GM21619 (cell line): ENCODE measurements around the gene TMPRSS4.

Experiments used
- ATAC-seq: cut with Tn5 transposase; IDR thresholded peaks from one replicate; pipeline ENCODE4 v1.9.1; 2021; ENCODE audit not compliant: unreplicated experiment

Gene TMPRSS4, protein sequence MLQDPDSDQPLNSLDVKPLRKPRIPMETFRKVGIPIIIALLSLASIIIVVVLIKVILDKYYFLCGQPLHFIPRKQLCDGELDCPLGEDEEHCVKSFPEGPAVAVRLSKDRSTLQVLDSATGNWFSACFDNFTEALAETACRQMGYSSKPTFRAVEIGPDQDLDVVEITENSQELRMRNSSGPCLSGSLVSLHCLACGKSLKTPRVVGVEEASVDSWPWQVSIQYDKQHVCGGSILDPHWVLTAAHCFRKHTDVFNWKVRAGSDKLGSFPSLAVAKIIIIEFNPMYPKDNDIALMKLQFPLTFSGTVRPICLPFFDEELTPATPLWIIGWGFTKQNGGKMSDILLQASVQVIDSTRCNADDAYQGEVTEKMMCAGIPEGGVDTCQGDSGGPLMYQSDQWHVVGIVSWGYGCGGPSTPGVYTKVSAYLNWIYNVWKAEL

DNA sequence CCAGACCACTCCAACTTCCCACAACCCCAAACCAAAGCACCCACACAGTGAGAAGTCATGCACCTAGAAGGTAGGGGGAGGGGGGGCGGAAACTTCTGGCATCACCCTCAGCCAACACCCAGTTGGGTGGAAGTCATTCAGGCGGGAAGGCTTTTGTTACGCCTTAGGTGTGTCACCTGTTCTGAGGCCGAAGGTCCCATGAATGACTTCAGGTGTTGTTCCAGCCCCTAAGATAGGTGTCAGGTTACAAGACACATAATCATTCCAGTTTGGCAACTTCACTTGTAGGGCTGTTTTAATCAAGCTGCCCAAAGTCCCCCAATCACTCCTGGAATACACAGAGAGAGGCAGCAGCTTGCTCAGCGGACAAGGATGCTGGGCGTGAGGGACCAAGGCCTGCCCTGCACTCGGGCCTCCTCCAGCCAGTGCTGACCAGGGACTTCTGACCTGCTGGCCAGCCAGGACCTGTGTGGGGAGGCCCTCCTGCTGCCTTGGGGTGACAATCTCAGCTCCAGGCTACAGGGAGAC, at the start of gene TMPRSS4:
Gene TMPRSS4, plus strand, starts transcription at position 325 of the 528 bp plus-strand sequence. CDS start 225 bp downstream, outside the sequence.
- no peak for ATAC-seq

DNA sequence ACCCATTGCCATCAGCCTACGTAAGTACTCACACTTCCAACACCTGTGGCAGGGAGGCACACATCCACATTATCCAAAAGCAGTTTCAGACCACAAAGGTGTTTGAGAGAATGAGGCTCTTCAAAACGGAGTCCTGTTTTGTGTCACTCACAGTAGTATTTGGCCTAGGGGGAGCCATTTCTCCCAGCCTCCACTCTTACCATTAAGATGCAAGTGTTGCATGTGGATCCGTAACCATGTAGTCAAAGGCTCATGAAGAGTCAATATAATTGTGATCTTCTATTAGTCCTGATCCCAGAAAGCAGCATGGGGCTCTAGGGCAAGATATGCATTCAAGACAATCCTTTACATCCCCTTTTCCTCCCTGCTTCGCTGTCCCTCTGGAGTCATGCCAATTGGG, 49.2 kb upstream of the TMPRSS4 start:
- ATAC-seq, result no peak

DNA sequence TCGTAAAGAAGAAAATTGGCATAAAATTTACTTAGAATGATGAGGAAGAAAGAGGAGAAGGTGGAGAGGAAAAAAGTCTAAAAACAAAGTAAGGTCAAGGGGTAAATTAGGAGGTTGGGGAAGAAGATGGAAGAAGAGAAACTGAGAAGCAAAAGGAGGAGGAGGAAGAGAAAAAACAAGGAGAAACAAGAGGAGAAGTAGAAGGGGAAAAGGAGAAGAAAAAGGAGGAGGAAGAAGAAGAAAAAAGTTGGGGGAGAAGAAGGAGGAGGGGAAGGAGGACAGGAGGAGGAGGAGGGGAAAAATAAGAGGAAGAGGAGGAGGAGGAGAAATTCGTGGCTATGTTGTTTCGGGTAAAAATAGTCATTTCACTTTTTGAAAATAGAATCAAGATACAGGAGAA, 48.3 kb upstream of the TMPRSS4 start:
- no peak for ATAC-seq

DNA sequence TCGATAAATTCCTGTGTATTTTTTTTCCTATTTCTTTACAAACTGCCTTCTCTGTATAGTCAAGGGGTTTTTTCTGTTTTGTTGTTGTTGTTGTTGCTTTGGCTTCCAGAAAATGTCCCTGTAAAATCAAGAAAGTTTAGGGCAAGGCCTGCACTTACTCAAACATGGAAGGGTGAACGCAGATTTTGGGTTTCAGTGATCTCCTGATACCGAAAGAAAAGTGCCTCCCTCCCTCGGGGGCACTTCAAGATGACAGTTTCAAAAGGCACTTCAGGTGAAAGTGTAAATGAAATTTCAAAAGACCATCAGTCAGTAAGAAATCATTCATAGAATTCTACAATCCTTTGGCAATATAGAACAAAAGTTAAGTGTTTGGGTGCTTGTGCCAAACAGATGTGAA, 43.4 kb upstream of the TMPRSS4 start:
- no peak for ATAC-seq

DNA sequence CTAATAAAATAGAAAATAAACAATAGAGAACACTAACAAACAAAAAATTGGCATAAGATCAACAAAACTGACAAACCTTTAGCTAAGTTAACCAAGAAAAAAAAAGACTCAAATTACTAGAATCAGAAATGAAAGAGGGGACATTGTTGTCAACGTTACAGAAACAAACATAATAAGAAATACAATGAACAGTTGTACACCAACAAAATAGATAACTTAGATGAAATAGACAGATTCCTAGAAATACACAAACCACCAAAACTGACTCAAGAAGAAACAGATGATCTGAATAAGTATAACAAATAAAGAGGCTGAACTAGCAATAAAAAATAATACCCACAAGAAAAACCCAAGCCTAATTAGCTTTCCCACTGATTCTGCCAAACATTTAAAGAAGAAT, 34.7 kb upstream of the TMPRSS4 start:
- no peak for ATAC-seq

DNA sequence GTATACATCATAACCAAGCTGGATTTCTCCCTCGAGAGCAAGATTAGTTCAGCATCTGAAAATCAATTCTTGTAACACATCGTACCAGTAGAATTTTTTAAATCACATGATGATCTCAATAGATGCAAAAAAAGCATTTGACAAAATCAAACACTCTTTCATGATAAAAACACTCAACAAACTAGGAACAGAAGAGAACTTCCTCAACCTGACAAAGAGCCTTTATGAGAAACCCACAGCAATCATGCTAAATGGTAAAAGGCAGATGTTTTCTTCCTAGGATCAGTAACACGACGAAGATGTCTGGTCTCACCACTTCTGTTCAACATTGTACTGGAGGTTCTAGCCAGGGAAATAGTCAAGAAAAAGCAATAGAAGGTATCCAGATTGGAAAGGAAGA, 34.1 kb upstream of the TMPRSS4 start:
- no peak for ATAC-seq

DNA sequence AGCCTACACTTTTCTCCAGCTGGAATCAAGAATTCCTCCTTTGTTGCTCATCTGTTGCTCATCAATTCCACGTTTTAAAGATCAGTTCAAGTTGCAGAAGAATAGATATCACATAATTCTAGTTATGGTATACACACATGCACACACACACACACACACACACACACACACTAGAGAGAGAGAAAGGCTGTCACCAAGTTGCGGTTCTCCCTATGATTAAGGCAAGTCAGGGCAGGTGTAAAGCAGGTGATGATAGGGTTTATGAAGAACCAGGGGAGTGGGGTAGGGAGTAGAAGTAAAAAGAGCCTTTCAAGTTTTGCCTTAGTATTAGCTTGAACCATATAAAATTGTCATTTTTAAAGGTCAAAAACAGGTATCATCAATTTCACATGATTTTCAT, 31.7 kb upstream of the TMPRSS4 start:
- ATAC-seq, result no peak

DNA sequence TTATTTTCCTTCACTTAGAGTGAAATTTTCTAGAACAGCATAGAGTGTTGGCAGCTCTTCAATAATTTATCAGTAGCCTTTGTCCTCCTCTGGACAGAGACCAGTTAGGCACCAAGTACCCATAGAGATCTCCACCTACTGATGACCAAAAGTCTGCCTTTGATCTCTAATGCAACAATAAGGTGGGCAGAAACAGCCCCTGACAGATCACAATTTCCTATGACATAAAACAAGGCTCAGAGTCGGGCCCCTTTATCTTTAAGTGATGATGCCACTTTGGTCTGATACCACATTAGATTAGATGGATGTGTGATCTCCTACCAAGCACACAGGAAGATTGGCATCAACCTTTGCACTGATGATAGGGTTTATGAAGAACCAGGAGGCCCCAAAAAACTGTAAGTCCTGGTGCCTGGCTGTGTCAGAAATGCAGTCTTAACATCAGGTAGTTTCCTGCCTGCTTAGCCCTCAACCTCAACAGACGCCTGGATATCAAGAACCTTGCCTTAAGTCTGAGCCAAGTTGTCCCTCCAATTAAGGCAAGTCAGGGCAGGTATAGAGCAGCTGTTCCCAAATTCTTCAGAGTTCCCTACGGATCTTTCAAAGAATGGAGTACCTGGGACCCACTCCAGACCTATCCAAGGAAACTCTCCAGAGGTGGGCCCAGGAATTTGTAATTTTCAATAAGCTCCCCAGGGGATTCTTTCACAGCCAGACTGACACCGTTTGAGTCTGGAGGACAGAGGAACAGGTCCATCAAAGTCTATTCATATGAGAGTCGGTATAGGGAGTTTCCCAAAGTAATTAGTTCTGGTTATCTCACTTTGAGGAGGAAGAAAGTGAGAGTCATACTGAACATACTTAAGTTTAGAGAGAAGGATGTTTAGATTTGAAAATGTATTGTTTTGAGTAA, 30.6 kb upstream of the TMPRSS4 start:
- no peak for ATAC-seq

DNA sequence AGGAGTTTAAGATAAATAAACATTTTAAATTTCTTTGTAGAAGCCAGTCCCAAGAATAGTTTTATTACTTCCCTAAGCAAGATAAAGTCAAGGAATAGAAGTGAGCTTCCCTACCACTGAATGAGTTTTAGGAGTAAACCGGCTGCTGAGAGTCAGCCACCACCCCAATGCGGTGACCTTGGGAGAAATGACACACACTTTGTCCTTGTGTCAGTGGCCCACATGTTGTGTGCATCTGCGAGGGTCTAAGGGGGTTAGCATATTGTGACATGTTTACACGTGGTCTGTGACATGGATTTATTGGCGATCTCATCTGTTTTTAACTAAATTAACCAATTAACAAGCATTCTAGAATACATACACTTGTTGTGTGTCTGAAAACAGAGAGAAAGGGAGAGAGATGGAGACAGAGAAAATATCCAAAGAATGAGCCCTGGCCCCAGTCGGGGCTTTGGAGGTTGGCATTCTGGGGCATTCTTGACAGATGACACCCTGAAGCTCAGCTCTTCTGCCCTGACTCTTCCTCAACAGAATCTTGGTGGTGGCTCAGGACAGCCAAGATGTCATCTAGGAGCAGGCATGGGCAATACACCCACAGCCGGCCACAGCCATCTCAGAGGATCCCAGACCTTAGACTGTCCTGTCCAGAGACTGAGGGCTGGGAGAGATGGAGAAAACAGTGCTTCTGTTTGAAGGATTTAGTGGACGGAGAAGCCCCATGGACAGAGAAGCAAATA, 29.7 kb upstream of the TMPRSS4 start:
- no peak for ATAC-seq

DNA sequence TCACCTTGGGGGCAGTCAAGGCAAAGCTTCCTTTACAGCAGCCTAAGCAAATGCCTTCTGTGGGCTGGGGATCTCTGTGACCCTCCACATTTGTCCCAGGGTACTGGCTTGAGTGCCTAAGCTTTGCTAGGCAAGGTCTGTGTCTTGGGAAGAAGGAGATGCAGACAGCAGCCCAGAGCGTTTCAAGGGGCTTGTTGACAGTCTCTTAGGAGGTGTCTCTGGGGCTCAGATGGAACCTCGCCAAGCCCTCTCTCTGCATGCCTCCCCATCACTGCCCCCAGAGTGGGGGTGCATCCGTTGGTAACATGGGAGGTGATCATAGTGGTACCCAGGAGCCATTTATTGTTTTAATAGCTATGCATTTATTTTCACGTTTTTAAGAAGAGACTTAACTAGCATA, 29.1 kb upstream of the TMPRSS4 start:
- ATAC-seq, result no peak

DNA sequence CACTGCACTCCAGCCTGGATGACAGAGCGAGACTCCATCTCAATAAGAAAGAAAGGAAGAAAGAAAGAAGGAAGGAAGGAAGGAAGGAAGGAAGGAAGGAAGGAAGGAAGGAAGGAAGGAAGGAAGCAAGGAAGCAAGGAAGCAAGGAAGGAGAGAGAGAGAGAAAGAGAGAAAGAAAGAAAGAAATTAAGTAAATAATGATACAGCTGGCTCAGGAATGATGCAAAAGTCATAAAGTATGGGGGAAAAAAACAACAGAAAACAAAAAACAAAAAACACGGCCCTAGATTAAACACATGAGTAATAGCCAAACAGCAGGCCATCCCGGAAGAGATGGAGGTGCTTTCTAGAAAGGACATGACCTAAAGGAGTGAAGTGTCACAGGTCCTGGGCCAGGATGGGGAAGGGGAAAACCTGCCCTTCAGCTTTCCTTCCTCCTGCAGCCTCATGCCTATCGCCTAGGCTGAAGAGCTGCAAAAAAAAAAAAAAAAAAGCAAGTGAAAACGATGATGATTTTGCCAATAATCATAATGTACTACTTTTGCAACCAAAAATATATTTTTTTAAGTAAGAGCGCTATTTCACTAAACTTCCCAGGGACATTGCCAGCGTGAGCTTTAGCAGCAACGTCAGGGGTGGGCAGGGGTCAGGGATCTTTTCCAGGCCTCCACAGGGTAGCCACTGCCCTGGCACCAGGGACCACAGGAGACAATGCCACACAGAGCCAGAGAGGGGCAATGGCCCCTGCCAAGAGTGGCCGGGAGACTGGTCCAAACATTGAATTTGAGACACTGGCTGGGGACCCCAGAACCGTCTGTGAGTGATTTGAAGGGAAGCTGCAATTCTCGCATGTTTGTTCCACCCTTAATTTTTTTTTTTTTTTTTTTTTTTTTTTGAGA, 28.2 kb upstream of the TMPRSS4 start:
- ATAC-seq, result no peak

DNA sequence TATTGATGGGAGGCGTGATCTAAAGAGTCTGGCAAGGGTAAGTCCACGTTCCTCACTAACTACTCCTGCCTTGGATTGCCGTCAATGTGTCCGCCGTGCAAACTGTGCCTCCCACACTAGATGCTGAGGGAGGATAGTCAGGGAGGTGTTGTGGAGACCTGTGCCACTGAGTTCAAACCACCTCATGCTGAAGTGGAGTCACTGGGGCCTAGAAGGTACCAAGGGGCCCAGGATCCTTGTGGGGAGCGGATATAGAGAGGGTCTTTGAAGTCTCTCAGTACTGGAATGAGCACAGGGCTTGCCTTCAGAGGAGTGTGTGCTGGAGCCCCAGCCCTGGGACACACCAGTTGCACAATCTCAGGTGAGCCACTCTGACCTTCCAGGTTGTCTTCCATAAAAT, 27.1 kb upstream of the TMPRSS4 start:
- no peak for ATAC-seq

DNA sequence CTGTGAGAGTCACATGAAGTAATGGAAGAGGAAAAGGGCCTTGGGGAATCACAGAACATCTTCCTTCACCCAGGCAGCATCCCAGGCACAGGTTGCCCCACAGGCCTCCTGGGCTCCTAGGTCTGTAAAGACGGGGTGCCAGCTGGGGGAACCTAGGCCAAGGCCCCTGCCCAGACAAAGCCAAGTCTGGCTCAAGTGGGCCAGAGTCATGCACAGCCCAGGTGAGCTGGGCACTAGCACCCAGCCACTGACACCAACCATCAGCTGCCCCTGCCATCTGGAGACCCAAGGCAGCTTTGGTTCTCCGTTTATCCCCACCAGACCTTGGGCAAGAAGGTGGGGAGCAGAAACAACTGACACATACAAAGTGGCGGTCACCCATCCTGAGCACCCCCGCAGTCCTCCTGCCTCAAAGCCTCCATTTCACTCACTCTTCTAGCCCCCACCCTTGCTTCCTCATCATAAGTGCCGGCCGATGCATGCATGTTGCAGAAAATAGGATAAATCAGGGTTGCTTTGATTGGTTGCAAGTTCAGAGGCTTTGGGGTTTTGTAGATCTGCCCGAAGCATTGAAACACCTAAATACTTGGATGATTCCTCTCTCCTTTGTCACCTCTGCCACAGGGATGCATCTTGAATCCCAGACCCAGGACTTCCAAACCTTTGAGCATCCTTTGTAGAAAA, 26.5 kb upstream of the TMPRSS4 start:
- no peak for ATAC-seq

DNA sequence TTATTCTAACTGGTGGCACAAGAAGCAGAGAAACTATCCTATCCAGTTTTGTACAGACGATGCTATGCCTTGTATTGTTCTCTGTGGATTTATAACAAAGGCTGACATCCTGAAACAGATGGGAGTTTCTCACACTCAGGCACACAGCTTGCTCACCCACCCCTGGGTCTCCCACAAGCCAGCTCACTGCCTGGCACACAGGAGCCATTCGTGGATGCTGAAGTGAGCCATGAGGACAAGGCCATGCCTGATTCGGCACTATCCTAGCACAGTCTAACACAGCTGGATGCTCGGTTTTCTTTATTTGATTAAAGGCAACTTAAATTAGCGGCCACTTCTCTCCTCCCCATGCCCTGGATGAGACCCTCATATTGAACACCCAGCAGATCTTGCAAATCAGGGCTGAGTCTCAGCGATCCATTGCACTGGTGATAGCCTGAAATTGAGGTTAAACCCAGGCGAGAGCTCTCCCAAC, 25.7 kb upstream of the TMPRSS4 start:
- ATAC-seq, result no peak

DNA sequence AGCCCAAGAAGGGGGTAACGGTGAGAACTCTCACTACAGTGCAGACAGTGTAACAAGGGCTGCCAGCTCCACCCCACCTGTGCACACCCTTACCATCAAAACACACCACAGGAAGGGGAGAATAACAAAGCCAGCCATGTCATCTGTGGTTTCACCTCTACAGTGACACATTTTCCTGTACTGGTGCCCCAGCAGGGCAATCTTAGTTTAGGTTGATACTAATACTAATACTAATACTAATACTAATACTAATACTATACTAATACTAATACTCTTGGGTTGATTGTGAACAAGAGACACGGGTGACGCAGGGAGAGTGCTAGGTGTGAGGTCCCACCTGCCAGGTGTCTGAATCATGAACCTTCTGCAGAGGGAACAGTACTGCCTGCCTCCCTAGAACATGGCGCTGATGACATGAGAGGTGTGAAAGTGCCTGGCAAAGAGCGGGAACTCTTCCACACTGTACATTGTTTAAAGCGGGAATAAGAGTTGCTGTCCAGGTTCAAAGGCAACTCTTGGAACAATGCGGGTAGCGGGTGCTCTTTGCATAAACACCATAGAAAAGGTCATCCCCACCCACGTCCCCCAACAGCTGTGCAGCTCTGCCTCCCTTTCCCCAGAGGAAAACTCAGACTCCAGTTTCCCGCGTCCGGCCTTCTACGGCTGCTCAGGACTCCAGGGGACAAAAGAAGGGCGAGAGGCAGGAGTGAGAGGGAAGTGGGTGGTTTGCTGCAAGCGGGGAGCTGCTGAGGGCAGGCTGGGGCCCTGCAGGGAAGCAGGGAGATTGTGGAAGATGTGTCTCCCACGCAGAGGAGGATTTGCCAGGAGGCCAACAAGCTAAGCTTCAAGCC, 25.0 kb upstream of the TMPRSS4 start:
- peak; percentile 59 for ATAC-seq

DNA sequence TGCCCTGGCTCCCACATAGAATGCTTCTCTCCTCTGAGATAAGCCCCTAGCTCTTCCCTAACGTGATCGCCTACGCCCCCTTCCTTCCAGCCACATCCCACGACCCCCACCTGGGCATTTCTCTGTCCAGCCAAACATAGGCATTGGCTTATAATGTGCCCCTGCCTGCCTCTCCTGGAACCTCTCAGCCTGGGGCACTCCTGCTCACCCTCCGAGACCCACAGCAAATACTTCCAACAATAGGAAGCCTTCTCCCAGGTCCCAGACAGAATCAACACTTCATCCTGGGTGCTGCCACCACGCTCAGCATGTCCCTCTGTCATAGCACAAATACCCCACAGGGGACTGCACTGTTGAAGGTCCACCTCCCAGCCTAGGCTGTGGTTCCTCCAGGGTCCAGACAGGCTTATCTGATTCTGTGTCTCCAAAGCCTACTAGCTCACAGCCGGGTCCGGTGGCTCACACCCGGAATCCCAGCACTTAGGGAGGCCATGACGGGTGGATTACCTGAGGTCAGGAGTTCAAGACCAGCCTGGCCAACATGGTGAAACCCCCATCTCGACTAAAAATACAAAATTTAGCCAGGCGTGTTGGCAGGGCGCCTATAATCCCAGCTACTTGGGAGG, 24.2 kb upstream of the TMPRSS4 start:
- ATAC-seq, result no peak

DNA sequence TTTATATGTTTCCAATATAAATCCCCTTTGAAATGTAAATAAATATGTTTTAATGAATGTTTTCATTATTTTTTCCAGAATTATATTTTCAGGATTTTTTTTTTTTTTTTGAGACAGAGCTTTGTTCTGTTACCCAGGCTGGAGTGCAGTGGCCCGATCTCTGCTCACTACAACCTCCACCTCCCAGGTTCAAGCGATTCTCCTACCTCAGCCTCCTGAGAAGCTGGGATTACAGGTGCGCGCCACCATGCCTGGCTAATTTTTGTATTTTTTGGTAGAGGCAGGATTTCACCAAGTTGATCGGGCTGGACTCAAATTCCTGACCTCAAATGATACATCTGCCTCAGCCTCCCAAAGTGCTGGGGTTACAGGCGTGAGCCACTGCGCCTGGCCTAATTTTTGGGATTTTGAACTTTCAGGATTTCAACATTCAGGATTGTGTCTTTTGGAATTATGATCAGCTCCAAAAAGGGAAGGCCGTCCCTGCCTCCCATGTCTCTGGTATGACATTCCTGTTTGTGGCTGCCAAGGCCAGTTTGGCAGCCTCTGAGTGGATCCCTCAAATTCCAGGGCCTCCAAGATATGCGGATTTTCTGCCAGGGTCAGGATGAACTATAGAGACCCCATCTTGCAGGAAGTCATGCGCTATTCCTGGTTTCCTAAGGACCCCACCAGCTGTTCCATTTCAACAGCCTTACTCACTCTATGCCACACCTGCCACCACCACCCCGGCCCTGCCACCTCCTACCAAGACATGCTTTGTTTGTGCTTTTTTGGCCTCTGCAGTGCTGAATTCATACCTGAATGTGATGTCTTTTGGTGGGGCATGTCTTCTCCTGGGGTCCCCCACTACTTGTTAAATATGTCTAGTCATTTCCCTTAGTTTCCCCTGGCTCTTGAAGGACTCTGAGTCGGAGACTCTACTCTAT, 21.9 kb upstream of the TMPRSS4 start:
- no peak for ATAC-seq
